Measurements from ENCODE around the gene CHST8.
"Not testable (repeated sequence)": the region's sequence is repeated elsewhere in the genome, so short reads cannot be mapped to it uniquely, and the experiment has no call there.

The CHST8 gene

DNA sequence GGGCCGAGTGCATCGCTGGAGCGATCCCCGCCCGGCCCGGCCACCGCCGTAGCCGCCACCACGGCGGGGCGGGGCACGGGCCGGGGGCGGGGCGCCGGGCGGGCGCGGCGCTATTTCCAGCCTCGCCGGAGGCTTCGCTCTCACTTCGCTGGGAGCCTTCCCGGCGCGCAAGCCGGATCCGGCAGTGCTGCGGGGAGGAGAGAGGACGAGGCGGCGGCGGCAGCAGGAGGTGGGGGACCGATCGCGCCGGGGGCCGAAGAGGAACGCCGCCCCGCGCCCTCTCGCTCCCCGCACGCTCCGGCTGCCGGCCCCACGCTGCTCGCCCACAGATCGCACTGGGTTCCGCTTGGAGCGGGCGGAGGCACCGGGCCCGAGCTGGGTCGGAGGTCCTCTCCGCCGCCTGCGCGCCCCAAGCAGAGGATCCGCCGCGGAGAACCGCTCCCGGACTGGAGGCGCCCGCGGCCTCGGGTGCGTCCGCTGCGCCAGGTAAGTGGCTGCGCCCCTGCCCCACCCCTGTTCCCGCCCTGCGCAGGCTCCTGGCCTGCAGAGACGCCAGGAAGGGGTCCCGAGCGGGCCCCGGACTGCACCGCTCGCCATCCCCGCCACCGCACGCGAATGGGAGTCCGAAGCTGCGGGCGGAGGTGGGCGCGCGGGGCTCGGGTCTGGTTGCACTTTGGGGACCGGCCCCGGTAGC is at the start of gene CHST8:
TSS of gene CHST8 (plus strand) at position 143 of the 694 bp plus-strand sequence. CDS start 67,309 bp downstream, outside the sequence.
- DNase-seq (ENCODE audit: low spot score) = peak; percentile 75

- no peak for DNase-seq (ENCODE audit: low spot score)
These were observed 48.8 kb upstream of the CHST8 start for GRCh38 chr19:33572929-33573328.

DNA sequence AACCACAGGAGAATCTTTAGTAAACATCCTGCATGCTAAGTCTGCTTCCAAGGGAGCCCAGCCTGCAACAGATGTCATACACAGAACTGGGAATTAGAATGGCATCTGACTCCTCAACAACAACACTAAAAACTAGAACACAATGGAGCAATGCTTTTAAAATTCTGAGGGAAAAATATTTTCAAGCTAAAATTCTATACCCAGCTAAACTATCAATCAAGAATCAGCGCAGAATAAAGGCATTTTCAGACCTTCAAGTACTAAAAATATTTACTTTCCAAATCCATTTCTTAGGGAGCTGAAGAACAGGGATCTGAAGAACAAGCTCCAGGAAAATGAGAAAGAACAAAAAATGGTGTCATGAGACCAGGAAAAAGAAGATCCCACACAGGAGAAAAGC is 46.9 kb upstream of the CHST8 start:
- DNase-seq (ENCODE audit: low spot score) = no peak

- DNase-seq (ENCODE audit: low spot score) = no peak
These were observed 43.1 kb upstream of the CHST8 start for GRCh38 chr19:33578697-33579096.

GRCh38 chr19:33580026-33580644 is 41.6 kb upstream of the CHST8 start:
- DNase-seq (ENCODE audit: low spot score) = no peak

DNA sequence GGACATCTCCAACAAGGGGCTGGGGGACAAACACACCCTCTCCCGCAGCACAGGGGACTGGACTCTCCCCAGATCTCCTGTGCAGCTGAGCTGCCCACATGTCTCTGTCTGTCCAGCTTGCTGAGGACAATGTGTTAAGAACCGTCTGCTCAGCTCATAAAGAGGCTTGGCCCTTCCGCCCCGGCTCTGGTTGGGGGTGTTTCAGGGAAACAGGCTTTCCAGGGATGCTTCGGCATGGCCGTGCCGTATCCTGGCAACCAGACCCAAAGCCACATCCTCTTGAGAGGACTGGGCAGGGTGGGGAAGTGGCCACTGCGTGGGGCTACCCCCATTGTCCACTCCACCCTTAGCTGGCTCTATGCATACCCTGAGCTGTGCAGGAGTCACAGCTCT is 41.1 kb upstream of the CHST8 start:
- DNase-seq (ENCODE audit: low spot score) = no peak

DNA sequence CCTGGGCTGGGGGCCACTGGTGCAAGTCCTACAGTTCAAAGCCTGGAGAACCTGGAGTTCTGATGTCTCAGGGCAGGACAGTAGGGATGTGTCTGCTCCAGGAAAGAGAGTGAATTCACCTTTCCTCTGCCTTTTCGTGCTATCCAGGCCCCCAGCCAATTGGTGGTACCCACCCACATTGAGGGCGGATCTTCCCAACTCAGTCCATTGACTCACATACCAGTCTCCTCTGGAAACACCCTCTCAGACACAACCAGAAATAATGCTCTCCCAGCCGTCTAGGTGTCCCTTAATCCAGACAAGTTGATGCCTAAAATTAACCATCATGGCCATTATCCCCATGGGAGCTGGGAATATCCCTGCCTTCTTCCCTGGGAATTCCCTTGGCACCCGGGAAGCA is 38.8 kb upstream of the CHST8 start:
- DNase-seq (ENCODE audit: low spot score) = no peak

GRCh38 chr19:33587150-33587549 is 34.6 kb upstream of the CHST8 start:
- no peak for DNase-seq (ENCODE audit: low spot score)

- no peak for DNase-seq (ENCODE audit: low spot score)
These were observed 31.5 kb upstream of the CHST8 start for GRCh38 chr19:33590224-33590623.

- no peak for DNase-seq (ENCODE audit: low spot score)
These were observed 26.0 kb upstream of the CHST8 start for GRCh38 chr19:33595783-33596182.

GRCh38 chr19:33601583-33601982 is 20.2 kb upstream of the CHST8 start:
- DNase-seq (ENCODE audit: low spot score) = no peak

GRCh38 chr19:33602576-33603204 is 19.1 kb upstream of the CHST8 start:
- DNase-seq (ENCODE audit: low spot score) = no peak

- DNase-seq (ENCODE audit: low spot score) = no peak
These were observed 18.4 kb upstream of the CHST8 start for GRCh38 chr19:33603377-33603776.

- no peak for DNase-seq (ENCODE audit: low spot score)
These were observed 17.1 kb upstream of the CHST8 start for GRCh38 chr19:33604651-33605050.

- not testable (repeated sequence) for DNase-seq (ENCODE audit: low spot score)
These were observed 15.9 kb upstream of the CHST8 start for GRCh38 chr19:33605803-33606295.

GRCh38 chr19:33606556-33606955 is 15.2 kb upstream of the CHST8 start:
- no peak for DNase-seq (ENCODE audit: low spot score)

- no peak for DNase-seq (ENCODE audit: low spot score)
These were observed 12.4 kb upstream of the CHST8 start for GRCh38 chr19:33609353-33609752.

- DNase-seq (ENCODE audit: low spot score) = no peak
These were observed 11.2 kb upstream of the CHST8 start for GRCh38 chr19:33610588-33610987.

DNA sequence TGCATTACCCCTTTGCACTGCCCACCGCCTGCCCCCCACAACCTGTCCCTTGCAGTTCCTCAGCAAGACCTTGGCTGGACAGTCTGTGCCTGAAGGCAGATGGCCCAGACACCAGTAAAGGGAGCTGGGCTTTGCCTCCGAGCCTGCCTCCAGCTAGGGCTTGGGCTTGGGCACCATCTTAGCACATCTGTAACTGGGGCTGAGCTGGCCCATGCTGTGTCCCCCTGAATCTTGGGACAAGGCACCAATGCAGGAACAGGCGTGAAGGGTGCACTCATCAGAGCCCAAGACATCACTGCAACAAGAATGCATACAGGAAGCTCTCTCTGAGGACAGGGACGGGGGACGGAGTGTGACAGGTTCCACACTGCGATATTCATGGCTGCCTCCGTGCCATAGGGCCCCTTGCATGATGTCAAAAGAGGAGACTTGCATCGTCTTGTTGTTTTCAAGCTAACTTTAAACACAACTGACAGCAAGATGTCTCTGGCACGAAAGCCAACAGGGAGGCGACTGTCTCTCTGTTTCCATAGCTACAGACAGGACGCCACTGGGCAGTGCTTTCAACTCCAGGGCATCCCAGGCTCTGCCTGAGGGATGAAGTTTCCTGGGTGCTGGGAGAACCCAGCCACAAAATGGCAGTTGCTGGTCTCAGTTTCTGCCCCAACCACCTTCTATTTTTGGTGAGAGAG is 8.7 kb upstream of the CHST8 start:
- DNase-seq (ENCODE audit: low spot score) = no peak

- no peak for DNase-seq (ENCODE audit: low spot score)
These were observed 8.1 kb upstream of the CHST8 start for GRCh38 chr19:33613620-33614000.

- no peak for DNase-seq (ENCODE audit: low spot score)
These were observed 5.4 kb upstream of the CHST8 start for GRCh38 chr19:33616346-33616745.

GRCh38 chr19:33616857-33617256 is 4.9 kb upstream of the CHST8 start:
- no peak for DNase-seq (ENCODE audit: low spot score)

DNA sequence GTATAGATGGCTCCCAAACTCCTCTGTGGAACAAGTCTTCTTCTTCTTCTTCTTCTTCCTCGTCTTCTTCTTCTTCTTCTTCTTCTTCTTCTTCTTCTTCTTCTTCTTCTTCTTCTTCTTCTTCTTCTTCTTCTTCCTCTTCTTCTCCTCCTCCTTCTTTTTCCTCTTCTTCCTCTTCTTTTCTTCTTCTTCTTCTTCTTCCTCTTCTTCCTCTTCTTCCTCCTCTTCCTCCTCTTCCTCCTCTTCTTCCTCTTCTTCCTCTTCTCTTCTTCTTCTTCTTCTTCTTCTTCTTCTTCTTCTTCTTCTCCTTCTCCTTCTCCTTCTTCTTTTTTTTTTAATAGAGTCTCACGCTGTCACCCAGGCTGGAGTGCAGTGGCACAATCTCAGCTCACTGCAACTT is 3.4 kb upstream of the CHST8 start:
- DNase-seq (ENCODE audit: low spot score) = not testable (repeated sequence)
